ENCODE data around the gene FAM120C. TPM values are rescaled to one million over a fixed set of nuclear protein-coding genes. Genes with fewer than 3 reads are reported as not detected.

Gene FAM120C
- total RNA-seq, 1 donor: 8.0 TPM

DNA sequence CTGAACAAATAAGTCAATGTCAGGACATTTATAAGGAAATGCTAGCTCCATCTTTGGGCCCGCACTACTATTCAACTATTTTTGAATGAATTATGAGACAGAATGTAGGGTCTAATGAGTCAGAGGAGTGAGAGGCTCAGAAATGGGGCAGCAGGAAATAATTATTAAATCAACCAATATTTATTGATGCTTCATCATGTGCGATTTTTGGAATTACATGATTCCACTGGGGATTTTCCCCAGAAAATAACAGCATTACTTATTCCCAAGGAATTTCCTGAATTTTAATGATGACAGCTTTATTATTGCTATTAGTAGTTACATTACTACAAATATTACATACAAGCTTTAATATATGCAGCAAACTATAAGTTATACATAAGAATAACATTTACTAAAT, 89.5 kb downstream of the FAM120C start:
- Histone ChIP-seq H3K9me3 (ENCODE audit: low read depth, low read length) (no peaks in the 10 kb centered on the region), H3K27ac (ENCODE audit: low read depth, low read length) (no peak overlapping the region), H2AFZ (ENCODE audit: low read length) (no peak overlapping the region), H3K4me3 (ENCODE audit: insufficient read depth, low read length) (no peak overlapping the region), H3K79me2 (ENCODE audit: insufficient read depth, low read length) (no peaks in the 10 kb centered on the region), H3K27me3 (ENCODE audit: insufficient read depth, low read length) (no peaks in the 10 kb centered on the region), H3K4me2 (ENCODE audit: insufficient read depth, low read length) (no peak overlapping the region), H3K36me3 (ENCODE audit: insufficient read depth, low read length) (no peaks in the 10 kb centered on the region), H3K4me1 (ENCODE audit: insufficient read depth, low read length) (no peaks in the 10 kb centered on the region), H4K20me1 (ENCODE audit: insufficient read depth, low read length) (no peaks in the 10 kb centered on the region)
- DNase-seq (ENCODE audit: insufficient read length, low spot score, missing footprints): no peak
- TF ChIP-seq, protein P1, sequence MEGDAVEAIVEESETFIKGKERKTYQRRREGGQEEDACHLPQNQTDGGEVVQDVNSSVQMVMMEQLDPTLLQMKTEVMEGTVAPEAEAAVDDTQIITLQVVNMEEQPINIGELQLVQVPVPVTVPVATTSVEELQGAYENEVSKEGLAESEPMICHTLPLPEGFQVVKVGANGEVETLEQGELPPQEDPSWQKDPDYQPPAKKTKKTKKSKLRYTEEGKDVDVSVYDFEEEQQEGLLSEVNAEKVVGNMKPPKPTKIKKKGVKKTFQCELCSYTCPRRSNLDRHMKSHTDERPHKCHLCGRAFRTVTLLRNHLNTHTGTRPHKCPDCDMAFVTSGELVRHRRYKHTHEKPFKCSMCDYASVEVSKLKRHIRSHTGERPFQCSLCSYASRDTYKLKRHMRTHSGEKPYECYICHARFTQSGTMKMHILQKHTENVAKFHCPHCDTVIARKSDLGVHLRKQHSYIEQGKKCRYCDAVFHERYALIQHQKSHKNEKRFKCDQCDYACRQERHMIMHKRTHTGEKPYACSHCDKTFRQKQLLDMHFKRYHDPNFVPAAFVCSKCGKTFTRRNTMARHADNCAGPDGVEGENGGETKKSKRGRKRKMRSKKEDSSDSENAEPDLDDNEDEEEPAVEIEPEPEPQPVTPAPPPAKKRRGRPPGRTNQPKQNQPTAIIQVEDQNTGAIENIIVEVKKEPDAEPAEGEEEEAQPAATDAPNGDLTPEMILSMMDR (IDR thresholded peaks at IDR 0.05; ENCODE audit: extremely low read depth, low read depth, low read length): no peak

DNA sequence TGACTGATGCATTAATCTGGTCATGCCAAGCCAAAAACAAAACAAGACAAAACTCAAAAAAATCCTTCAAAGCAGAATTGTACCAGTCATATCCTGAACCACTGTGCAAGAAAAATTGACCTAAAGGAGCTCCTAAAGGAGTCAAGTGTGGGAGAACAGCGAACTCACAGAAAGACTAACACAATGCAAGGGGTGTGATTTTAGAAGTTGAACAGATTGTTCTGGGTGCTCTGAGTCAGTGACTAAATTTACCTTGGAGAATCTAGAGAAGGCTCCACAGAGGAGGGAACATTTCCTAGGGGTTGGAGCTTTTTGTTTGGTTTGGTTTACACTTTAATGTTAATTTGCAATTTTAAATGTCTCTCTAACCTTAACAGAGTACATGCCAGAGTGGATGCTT, 89.9 kb downstream of the FAM120C start:
- no peaks in the 10 kb centered on the region for H4K20me1 ChIP-seq (ENCODE audit: insufficient read depth, low read length)
- no peaks in the 10 kb centered on the region for H3K36me3 ChIP-seq (ENCODE audit: insufficient read depth, low read length)
- H3K4me3 ChIP-seq (ENCODE audit: insufficient read depth, low read length): no peak overlapping the region
- no peak overlapping the region for H3K4me2 ChIP-seq (ENCODE audit: insufficient read depth, low read length)
- no peak overlapping the region for H2AFZ ChIP-seq (ENCODE audit: low read length)
- H3K9me3 ChIP-seq (ENCODE audit: low read depth, low read length): no peaks in the 10 kb centered on the region
- no peak for DNase-seq (ENCODE audit: insufficient read length, low spot score, missing footprints)
- H3K27me3 ChIP-seq (ENCODE audit: insufficient read depth, low read length): no peaks in the 10 kb centered on the region
- no peaks in the 10 kb centered on the region for H3K79me2 ChIP-seq (ENCODE audit: insufficient read depth, low read length)
- TF ChIP-seq, protein P1 (IDR thresholded peaks at IDR 0.05; ENCODE audit: extremely low read depth, low read depth, low read length): no peak
- no peak overlapping the region for H3K27ac ChIP-seq (ENCODE audit: low read depth, low read length)
- no peaks in the 10 kb centered on the region for H3K4me1 ChIP-seq (ENCODE audit: insufficient read depth, low read length)

DNA sequence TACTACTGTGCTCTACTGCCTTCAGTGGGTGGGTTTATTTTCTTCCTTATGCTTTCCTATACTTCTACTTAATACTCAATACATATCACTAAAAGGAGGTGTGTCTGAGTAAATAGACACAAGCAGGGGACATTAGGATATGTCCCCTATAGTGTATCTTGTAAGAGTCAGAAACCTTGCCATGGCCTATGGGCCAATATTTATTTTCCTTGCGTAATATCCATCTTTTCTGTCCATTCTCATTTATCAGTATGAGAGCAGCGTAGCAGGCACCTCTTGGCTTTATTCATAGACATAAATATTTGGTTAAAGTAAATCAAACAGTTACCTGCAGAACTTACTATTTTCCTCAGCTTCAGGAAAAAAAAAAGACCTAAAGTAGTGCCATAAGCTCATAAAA, 92.2 kb downstream of the FAM120C start:
- Histone ChIP-seq H3K27ac (ENCODE audit: low read depth, low read length) (no peak overlapping the region), H3K4me3 (ENCODE audit: insufficient read depth, low read length) (no peak overlapping the region), H3K79me2 (ENCODE audit: insufficient read depth, low read length) (no peaks in the 10 kb centered on the region), H3K9me3 (ENCODE audit: low read depth, low read length) (no peaks in the 10 kb centered on the region), H3K36me3 (ENCODE audit: insufficient read depth, low read length) (no peaks in the 10 kb centered on the region), H3K27me3 (ENCODE audit: insufficient read depth, low read length) (no peaks in the 10 kb centered on the region), H4K20me1 (ENCODE audit: insufficient read depth, low read length) (no peaks in the 10 kb centered on the region), H2AFZ (ENCODE audit: low read length) (no peak overlapping the region), H3K4me2 (ENCODE audit: insufficient read depth, low read length) (no peak overlapping the region), H3K4me1 (ENCODE audit: insufficient read depth, low read length) (no peaks in the 10 kb centered on the region)
- no peak for DNase-seq (ENCODE audit: insufficient read length, low spot score, missing footprints)
- TF ChIP-seq, protein P1 (IDR thresholded peaks at IDR 0.05; ENCODE audit: extremely low read depth, low read depth, low read length): no peak

DNA sequence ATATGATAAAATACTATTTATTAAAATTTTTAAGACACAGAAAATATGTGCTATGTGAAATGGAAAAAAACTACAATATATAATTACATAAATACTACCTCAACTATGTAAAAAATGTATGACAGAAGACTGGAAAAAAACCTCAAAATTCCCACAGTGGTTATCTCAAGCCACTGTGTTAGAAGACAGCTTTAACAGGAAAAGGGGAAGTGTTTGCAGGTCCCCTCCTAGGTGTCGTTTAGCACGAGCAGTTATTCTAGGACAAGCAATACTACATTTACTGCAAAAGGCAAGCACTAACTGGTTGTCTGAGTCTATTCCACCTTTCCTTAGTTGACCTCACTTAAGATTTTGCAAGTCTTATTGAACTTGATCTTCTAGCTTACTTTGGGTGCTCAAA, 93.9 kb downstream of the FAM120C start:
- Histone ChIP-seq H3K27me3 (ENCODE audit: insufficient read depth, low read length) (no peaks in the 10 kb centered on the region), H3K4me3 (ENCODE audit: insufficient read depth, low read length) (no peak overlapping the region), H3K36me3 (ENCODE audit: insufficient read depth, low read length) (no peaks in the 10 kb centered on the region), H3K27ac (ENCODE audit: low read depth, low read length) (no peak overlapping the region), H3K4me1 (ENCODE audit: insufficient read depth, low read length) (no peaks in the 10 kb centered on the region), H2AFZ (ENCODE audit: low read length) (no peak overlapping the region), H3K9me3 (ENCODE audit: low read depth, low read length) (no peaks in the 10 kb centered on the region), H4K20me1 (ENCODE audit: insufficient read depth, low read length) (no peaks in the 10 kb centered on the region), H3K79me2 (ENCODE audit: insufficient read depth, low read length) (no peaks in the 10 kb centered on the region), H3K4me2 (ENCODE audit: insufficient read depth, low read length) (no peak overlapping the region)
- TF ChIP-seq, protein P1 (IDR thresholded peaks at IDR 0.05; ENCODE audit: extremely low read depth, low read depth, low read length): no peak
- DNase-seq (ENCODE audit: insufficient read length, low spot score, missing footprints): no peak
